GM12878 (cell line): Measurements from ENCODE around the gene ETS1. TPM values are rescaled to one million over a fixed set of nuclear protein-coding genes. Genes with fewer than 3 reads are reported as not detected.

Source experiments
- ATAC-seq: fragments of 200-7000 bp; cut with Tn5 transposase; 3 replicates; pipeline ENCODE4 v1.9.1; 2020; ENCODE audit warnings: mild to moderate bottlenecking, moderate library complexity
- BruUV-seq: library from RNA; stranded (reverse); fragments of 400-500 nt; replicated peaks from 2 replicates; lab custom pipeline; 2021; lab: Mats Ljungman, UMichigan
- CTCF ChIA-PET: fragments of 300-600 bp; sonication (Branson Sonifier 250); formaldehyde crosslinking; extraction: SDS; loops from one replicate; lab custom pipeline; 2021; ENCODE audit warnings: inconsistent platforms; lab: Yijun Ruan, JAX
- POLR2A ChIA-PET: fragments of 350-600 bp; formaldehyde crosslinking; extraction: SDS; loops from one replicate; lab custom pipeline; 2021; ENCODE audit warnings: inconsistent platforms; lab: Charles Lee
- RAD21 ChIA-PET: fragments of 300-600 bp; sonication (Branson Sonifier 250); formaldehyde crosslinking; loops from one replicate; lab custom pipeline; 2023; ENCODE audit warnings: antibody characterized with exemption; ENCODE audit not compliant: unreplicated experiment; lab: Charles Lee
- SMC1A ChIA-PET: fragments of 300-600 bp; sonication (Branson Sonifier 250); formaldehyde crosslinking; loops from one replicate; lab custom pipeline; 2023; ENCODE audit not compliant: unreplicated experiment, uncharacterized antibody; lab: Charles Lee
- DNase-seq: peaks from one replicate; pipeline ENCODE4 v3.0.0-alpha.2; 2011; ENCODE audit warnings: low read depth, low spot score
- FAIRE-seq: peaks from 3 replicates; lab custom pipeline; 2011; peaks lifted over from hg19 to GRCh38; lab: Jason Lieb, UNC
- H2AFZ ChIP-seq: 2 replicates; pipeline ENCODE4 v1.6.0; 2011; ENCODE audit warnings: low read depth, low read length, control low read depth; ENCODE audit not compliant: control insufficient read depth
- H3K27ac ChIP-seq: 2 replicates; pipeline ENCODE4 v1.5.1; 2011; ENCODE audit warnings: control low read depth; ENCODE audit not compliant: control insufficient read depth, insufficient read depth
- H3K27me3 ChIP-seq, 2 experiments: replicated peaks in 1 of 2; 2 replicates each; pipeline versions ENCODE4 v1.6.0 to v1.6.1; 2011; ENCODE audit warnings: low read length in 1 of 2; ENCODE audit not compliant: control insufficient read depth in 2 of 2, insufficient read depth in 2 of 2
- H3K36me3 ChIP-seq, 2 experiments: 2 replicates each; pipeline ENCODE4 v1.5.1; 2011; ENCODE audit warnings: low read length in 1 of 2; ENCODE audit not compliant: control insufficient read depth in 2 of 2, insufficient read depth in 2 of 2
- H3K4me1 ChIP-seq: 2 replicates; pipeline ENCODE4 v1.6.1; 2011; ENCODE audit warnings: mild to moderate bottlenecking, low read length, moderate library complexity, mixed read lengths; ENCODE audit not compliant: control insufficient read depth, insufficient read depth
- H3K4me2 ChIP-seq: 2 replicates; pipeline ENCODE4 v1.6.0; 2011; ENCODE audit warnings: control low read depth; ENCODE audit not compliant: control insufficient read depth, insufficient read depth
- H3K4me3 ChIP-seq: fragments of 200-600 bp; sonication (generic); 2 replicates; pipeline ENCODE4 v1.5.1; 2016
- H3K79me2 ChIP-seq: 2 replicates; pipeline ENCODE4 v1.6.0; 2011; ENCODE audit warnings: low read length; ENCODE audit not compliant: control insufficient read depth, insufficient read depth
- H3K9ac ChIP-seq: 2 replicates; pipeline ENCODE4 v1.8.0; 2011; ENCODE audit warnings: low read length, control low read depth, mixed read lengths; ENCODE audit not compliant: control insufficient read depth, insufficient read depth
- H3K9me3 ChIP-seq: replicated peaks from 3 replicates; pipeline ENCODE4 v1.5.1; 2011; ENCODE audit warnings: mild to moderate bottlenecking, low read length; ENCODE audit not compliant: control insufficient read depth, insufficient read depth
- H4K20me1 ChIP-seq: 2 replicates; pipeline ENCODE4 v1.6.0; 2011; ENCODE audit not compliant: control insufficient read depth, insufficient read depth
- CBFB ChIP-seq: IDR thresholded peaks from 2 replicates; pipeline ENCODE4 v1.6.1; 2016; ENCODE audit warnings: antibody characterized with exemption, low read depth
- SMC3 ChIP-seq: IDR thresholded peaks from 2 replicates; pipeline ENCODE4 v1.6.1; 2011; ENCODE audit warnings: low read length, improper control_type of control experiment, borderline replicate concordance
- TBL1XR1 ChIP-seq: IDR thresholded peaks from 2 replicates; pipeline ENCODE4 v1.6.1; 2012; ENCODE audit warnings: low read depth, low read length, improper control_type of control experiment
- WGBS: methylation state at CpG from one replicate; pipeline ENCODE4 v1.1.6; 2016; ENCODE audit warnings: low lambda C conversion rate; ENCODE audit not compliant: insufficient replicate concordance, insufficient coverage; ENCODE audit errors: missing lambda C conversion rate; 5-methylcytosine and 5-hydroxymethylcytosine counted together
- in situ Hi-C: fragments of 300-500 bp; cut with MboI; formaldehyde crosslinking; loops from 9 replicates; pipeline ENCODE4 v1.14.3; 2018; ENCODE audit warnings: mixed read lengths
- intact Hi-C: fragments of 100-400 bp; cut with micrococcal nuclease; formaldehyde crosslinking; loops from one replicate; pipeline ENCODE4 v1.14.2; 2022; ENCODE audit not compliant: unreplicated experiment
- polyA plus RNA-seq, 11 experiments: library from polyadenylated mRNA; depleted of rRNA in 4 of 11; unstranded in 6 of 11; stranded (reverse) in 5 of 11; fragments of >200 nt; fragmentation: Nextera tagmentation in 4 of 11; fragmentation: Illumina TruSeq in 1 of 11; extraction: Ambion mirVana in 4 of 11; extraction: Trizol in 1 of 11; gene quantifications; 1 replicate in 1 of 11; 2 replicates in 10 of 11; pipeline versions ENCODE4 v1.2.1 to v1.2.3, GENCODE V29; 2011 to 2016; ENCODE audit warnings: inconsistent platforms in 2 of 11, missing spikeins in 2 of 11, low read depth in 1 of 11
- total RNA-seq, 4 experiments: library from RNA; depleted of rRNA in 3 of 4; stranded (reverse); fragments of >200 nt in 3 of 4; fragmentation: Illumina TruSeq in 1 of 4; extraction: Trizol in 1 of 4; gene quantifications; 2 replicates each; pipeline versions ENCODE4 v1.2.1 to v1.2.3, GENCODE V29; 2013 to 2021

The ETS1 gene
- total and polyA plus RNA-seq, 10 of the 15 experiments (the other 5 are each of a cell fraction or from before 2014, with no cell fraction given): 12.5 to 112 (median 55.5) TPM

DNA sequence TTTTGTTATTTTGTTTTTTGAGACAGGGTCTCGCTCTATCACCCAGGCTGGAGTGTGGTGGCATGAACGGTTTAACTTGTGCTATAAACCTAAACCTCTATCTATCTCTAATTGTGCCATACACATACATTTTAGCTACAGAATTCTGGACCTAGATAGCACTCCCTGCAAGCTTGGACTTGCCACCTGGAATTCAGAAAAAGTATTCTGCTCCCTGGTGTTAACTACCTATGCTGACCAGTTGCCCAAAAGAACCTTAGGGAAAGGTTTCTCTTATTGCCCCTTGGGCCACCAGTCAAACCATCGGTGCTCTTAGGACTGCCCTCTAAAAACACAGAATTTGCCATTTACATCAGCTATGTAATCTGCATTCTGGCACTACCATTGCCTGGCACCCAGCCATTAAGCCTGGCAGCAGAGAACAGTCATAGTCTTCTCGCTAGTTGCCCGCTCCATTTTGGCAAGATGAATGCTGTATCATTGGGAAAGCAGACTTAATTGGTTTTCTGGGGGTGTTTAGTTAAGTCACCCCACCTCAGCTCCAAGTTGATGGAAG is 55.3 kb downstream of the ETS1 start:
- BruUV-seq: no TSS peak
- TF ChIP-seq SMC3 (no peak), TBL1XR1 (no peak)
- Histone ChIP-seq H2AFZ (no peak overlapping the region), H3K4me1 (no peaks in the 10 kb centered on the region), H3K4me2 (no peak overlapping the region), H3K4me3 (no peak overlapping the region), H3K79me2 (no peaks in the 10 kb centered on the region), H4K20me1 (no peaks in the 10 kb centered on the region), H3K9ac (no peak overlapping the region), H3K27ac (no peak overlapping the region), H3K36me3 (no peaks in the 10 kb centered on the region), H3K27me3 (no peaks in the 10 kb centered on the region), H3K9me3 (no peaks in the 10 kb centered on the region)
- no peak for FAIRE-seq
- ChIA-PET SMC1A (interaction anchor here (1.1 kb wide), 1 partner anchor 99 kb away, joined by 3 read pairs; no protein-coding TSS in a partner anchor), POLR2A (no interaction called here), CTCF (no interaction called here), RAD21 (no interaction called here)
- DNase-seq: no peak
- in situ Hi-C loops: no loop called here
- intact Hi-C loops: no loop called here
- 84% methylated on average over 5 of the region's 5 CpGs for WGBS
- ATAC-seq: no peak

- ChIA-PET POLR2A (no interaction called here), CTCF (no interaction called here)
- H3K9ac ChIP-seq: no peak overlapping the region
- H3K9me3 ChIP-seq: no peaks in the 10 kb centered on the region
- H2AFZ ChIP-seq: no peak overlapping the region
- intact Hi-C loops: no loop called here
- no peak for DNase-seq
- H3K4me1 ChIP-seq: no peaks in the 10 kb centered on the region
- BruUV-seq: no TSS peak
- 67% methylated on average over 2 of the region's 2 CpGs for WGBS
- no peak for TF ChIP-seq CBFB
- TF ChIP-seq, all 136 proteins: peak for 0
- Histone ChIP-seq H3K36me3 (no peaks in the 10 kb centered on the region), H3K4me3 (no peak overlapping the region), H3K27ac (no peak overlapping the region), H3K27me3 (no peaks in the 10 kb centered on the region), H4K20me1 (no peaks in the 10 kb centered on the region), H3K79me2 (no peaks in the 10 kb centered on the region), H3K4me2 (no peak overlapping the region)
- FAIRE-seq (no peak), ATAC-seq (no peak)
- SMC1A ChIA-PET: interaction anchor here (1.0 to 3.6 kb wide), 6 partner anchors 9 to 99 kb away, joined by 3 to 15 read pairs (median 3); no protein-coding TSS in a partner anchor
- RAD21 ChIA-PET: no interaction called here
- in situ Hi-C loops: no loop called here
Measured at GRCh38 chr11:128531588-128531987, 55.8 kb downstream of the ETS1 start.
